H54 (cell line): ENCODE measurements around the gene RSPH3.

Experiments used
- DNase-seq: peaks from one replicate; pipeline ENCODE4 v3.0.0; 2011; ENCODE audit warnings: low spot score, mixed read lengths; ENCODE audit not compliant: insufficient read length
- FAIRE-seq: peaks from 3 replicates; lab custom pipeline; 2011; peaks lifted over from hg19 to GRCh38; lab: Jason Lieb, UNC
- POLR2A ChIP-seq: IDR thresholded peaks from 2 replicates; pipeline ENCODE4 v1.6.1; 2011; ENCODE audit warnings: low read depth, mild to moderate bottlenecking, low read length

Gene RSPH3

DNA sequence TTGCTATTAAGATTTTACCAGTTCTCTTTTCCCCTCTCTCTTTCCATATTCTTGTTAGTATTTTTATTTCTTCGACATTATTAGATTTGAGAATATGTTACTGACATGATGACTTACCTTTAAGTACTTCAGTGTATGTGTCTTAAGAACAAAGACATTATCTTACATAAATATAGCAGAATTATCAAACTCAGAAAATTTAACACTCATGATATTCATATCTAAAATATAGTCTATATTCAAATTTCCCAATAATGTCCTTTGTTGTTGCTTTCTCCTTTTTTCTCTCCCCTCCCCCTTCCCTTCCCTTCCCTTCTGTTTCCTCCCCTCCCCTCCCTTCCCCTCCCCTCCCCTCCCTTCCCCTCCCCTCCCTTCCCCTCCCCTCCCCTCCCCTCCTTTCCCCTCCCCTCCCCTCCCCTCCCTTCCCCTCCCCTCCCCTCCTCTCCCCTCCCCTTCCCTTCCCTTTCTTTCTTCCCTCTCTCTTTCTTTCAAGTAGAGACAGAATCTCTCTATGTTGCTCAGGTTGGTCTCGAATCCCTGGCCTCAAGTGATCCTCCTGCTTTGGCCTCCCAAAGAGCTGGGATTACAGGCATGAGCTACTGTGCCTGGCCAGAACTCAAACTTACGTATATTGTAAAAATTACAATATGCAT lies 56.5 kb downstream of the RSPH3 start:
- FAIRE-seq (no peak), DNase-seq (no peak)
- no peak for TF ChIP-seq POLR2A

DNA sequence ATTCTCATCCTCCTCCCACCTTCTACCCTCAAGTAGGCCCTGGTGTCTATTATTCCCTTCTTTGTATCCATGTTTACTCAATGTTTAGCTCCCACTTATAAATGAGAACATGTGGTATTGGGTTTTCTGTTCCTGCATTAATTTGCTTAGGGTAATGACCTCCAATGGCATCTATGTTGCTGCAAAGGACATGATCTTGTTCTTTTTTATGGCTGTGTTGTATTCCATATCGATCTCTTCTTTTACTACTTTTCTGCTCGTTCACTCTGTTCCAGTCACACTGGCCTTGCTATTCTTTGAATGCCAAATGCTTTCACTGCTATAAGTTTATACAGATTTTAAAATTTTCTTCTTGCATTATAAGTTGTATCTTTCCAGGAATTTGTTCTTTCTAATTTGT lies 57.7 kb downstream of the RSPH3 start:
- FAIRE-seq (no peak), DNase-seq (no peak)
- no peak for TF ChIP-seq POLR2A

DNA sequence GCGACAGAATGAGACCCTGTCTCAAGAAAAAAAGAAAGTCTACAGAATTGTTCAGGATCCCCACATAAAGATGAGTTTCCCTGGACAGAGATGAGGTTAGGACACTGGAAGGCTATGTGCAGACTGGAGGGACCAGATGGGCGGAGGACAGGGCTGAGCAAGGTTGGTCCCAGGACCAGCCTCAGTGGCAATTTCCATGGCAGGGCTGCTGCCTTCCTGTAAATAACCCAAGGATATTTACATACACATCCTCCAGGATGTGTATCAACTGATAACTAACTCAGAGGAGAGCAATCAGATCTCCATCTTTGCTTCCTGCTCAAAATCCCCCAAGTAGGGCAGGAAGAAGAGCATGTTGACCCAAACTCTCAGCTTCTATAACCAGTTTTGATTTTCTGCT lies 58.8 kb downstream of the RSPH3 start:
- no peak for DNase-seq
- no peak for FAIRE-seq
- no peak for TF ChIP-seq POLR2A

DNA sequence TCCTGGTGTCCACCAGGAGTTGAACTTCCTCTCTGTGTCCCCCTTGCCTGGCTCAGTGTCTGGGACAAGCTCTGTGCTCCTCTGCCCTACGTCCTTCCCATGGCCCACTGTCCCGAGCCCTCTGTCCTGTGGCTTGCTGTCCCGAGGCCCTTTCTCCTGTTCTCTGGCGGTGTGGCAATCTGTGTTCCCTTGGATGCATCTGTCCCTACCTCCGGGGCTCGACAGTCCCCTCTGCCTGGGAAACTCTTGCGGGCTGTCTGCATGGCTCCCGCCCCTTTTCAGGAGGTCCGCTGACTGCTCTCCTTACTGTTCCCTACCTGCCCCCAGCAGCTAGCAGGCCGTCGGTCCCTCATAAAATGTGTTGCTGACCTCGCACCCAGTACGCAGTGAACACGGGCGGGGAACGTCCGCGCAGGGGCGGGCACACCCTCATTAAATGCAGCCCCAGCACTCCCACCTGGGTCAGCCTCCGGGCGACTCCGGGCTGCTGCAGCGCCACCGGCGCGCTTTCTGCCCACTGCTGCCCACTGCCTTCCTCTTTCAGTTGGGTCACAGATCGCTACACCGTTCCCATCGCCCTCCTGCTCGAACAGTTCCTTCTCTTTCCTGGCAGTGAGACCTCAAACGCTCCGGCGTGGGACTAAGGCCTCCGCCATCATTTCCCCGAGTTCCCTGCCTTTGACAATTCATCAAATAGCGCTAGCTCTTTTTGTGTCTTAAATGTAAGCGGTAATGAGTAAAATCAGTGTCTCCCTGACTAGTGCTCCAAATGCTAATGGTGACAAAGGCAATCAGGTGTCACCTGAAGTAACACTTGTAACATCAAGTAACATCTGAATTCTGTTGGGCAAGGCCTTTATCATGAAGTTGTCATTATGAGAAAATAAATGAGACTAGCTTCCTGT lies 60.5 kb downstream of the RSPH3 start:
- TF ChIP-seq POLR2A: no peak
- FAIRE-seq (no peak), DNase-seq (no peak)

DNA sequence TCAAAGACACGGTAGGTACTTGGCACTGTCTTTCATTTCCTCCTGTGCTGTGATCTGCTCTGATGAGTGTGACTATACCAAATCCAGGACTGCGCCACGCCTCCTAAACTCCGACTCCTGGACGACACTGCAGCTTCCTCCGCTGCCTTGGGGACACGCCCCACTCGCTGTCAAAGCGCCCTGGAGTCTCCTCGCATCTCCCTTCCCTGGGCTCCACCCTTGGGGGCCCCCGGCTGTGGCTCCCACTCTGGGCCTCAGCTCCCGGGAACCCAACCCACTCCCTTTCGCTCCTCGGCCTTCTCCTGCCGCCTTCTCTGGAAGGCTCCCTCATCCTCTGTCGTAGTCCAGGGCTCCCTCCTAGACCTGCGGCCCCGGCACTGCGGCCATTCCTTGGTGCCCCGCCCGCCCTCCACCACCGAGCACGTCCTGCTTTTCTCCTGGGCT lies 61.2 kb downstream of the RSPH3 start:
- DNase-seq (no peak), FAIRE-seq (no peak)
- no peak for TF ChIP-seq POLR2A

DNA sequence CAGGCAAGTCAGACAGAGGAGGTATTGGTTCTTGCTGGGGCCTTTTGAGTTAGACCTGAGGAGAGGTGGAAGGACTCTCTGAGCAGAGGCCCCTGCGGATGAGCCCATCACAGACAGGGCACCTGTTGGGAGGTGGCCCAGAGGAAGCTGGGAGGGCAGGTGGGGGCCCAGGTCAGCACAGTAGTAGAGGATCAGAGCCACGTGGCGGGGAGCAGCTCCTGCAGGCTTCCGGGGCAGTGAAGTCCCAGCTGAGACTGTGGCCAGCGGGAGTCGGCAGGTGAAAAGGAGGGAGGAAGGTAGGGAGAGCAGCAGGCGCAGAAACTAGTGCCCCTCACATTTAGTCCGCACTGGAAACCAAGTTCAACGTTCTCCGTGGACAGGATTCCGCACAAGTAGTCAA lies 61.8 kb downstream of the RSPH3 start:
- DNase-seq: no peak
- no peak for FAIRE-seq
- TF ChIP-seq POLR2A: no peak

DNA sequence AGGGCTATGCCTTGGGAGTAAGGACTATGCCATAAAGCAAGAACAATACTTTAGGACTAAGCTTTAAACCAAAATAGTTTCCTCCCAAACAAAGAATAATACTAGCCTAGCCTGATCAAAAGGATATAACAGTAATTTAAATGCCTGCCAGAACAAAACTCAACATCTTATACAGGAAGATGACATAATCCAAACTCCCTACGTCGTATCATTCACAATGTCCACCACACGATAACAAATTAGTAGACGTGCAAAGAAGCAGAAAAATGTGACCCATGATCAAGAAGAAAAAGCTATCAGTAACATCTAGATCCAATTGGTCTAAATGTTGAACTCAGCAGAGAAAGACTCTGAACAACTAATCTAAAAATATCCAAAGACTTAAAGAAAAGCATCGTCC lies 65.8 kb downstream of the RSPH3 start:
- FAIRE-seq (no peak), DNase-seq (no peak)
- no peak for TF ChIP-seq POLR2A

DNA sequence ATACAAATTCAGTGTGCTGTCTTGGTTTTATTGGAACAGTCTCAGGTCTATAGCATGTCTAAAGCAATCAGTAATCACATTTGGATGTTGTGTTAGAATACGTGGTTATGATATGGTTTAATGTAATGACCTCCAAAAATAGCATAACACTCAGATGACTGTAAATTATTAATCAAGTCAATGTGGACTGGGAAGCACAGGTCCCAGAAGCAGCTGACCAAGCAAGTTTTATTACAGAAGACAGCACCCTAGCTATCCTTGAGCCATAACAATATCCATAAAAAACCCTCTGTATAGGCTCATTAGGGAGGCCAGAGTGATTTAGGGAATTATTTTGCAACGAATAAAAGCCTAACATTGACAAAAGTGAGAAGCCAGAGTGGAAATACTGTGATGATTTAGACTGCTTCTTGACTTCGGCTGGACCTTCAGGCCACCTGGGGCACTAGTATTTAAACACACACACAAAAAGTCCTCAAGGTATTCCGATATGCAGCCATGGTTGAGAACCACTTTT lies 66.9 kb downstream of the RSPH3 start:
- TF ChIP-seq POLR2A: no peak
- no peak for FAIRE-seq
- DNase-seq: no peak

DNA sequence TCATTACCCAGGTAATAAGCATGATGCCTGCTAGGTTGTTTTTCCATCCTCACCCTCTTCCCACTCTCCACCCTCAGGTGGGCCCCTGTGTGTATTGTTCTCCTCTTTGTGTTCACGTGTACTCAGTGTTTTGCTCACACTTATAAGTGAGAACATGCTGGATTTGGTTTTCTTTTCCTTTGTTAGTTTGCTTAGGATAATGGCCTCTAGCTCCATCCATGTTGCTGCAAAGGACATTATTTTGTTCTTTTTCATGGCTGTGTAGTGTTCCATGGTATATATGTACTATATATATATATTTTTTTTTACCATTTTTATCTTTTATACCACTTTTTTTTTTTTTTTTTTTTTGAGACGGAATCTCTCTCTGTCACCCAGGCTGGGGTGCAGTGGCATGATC lies 71.9 kb downstream of the RSPH3 start:
- TF ChIP-seq POLR2A: no peak
- no peak for DNase-seq
- FAIRE-seq: no peak

DNA sequence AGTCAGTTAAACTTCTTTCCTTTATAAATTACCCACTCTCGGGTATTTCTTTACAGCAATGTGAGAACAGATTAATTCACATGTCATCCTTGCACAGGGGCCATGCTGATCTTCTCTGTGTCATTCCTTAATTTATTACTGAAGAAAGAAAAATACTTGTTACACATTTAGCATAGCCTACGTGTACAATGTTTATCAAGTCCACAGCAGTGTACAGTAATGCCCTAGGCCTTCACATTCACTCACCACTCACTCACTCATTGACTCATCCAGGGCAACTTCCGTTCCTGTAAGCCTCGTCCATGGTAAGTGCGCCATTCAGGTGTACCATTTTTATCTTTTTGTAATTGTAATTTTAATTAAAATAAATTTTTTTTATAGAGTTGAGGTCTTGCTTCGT lies 73.6 kb downstream of the RSPH3 start:
- FAIRE-seq (no peak), DNase-seq (no peak)
- TF ChIP-seq POLR2A: no peak

DNA sequence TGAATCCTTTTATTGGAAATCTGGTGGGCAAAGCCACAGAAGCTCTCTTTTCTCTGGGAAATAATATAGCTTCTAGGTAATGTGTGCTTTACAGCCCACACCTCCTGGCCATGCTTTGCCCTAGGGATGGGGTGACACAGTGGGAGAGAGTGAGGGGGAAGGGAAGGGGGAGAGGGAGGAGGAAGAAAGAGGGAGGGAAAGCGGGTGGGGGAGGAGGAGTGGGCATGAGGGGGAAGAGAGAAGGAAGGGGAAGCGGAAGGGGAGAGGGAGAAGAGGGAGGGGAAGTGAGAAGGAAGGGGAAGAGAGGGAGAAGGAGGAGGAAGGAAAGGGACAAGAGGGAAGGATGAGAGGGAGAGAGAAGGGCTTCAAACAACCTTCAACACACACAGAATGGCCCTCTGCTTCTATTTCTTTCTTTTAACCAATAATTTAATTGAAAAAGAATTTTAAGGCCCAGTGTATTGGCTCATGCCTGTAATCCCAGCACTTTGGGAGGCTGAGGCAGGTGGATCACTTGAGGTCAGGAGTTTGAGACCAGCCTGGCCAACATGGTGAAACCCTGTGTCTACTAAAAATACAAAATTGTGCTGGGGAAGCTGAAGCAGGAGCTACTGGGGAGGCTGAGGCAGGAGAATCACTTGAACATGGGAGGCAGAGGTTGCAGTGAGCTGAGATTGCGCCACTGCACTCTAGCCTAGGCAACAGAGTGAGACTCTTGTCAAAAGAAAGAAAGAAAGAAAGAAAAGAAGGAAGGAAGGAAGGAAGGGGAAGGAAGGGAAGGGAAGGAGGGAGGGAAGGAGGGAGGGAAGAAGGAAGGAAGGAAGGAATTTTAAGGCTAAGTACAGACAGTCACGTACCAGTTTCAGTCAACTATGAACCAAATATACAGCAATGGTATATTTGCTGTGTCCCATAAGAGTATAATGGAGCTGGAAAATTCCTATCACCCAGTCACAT lies 75.2 kb downstream of the RSPH3 start:
- no peak for DNase-seq
- TF ChIP-seq POLR2A: no peak
- no peak for FAIRE-seq

DNA sequence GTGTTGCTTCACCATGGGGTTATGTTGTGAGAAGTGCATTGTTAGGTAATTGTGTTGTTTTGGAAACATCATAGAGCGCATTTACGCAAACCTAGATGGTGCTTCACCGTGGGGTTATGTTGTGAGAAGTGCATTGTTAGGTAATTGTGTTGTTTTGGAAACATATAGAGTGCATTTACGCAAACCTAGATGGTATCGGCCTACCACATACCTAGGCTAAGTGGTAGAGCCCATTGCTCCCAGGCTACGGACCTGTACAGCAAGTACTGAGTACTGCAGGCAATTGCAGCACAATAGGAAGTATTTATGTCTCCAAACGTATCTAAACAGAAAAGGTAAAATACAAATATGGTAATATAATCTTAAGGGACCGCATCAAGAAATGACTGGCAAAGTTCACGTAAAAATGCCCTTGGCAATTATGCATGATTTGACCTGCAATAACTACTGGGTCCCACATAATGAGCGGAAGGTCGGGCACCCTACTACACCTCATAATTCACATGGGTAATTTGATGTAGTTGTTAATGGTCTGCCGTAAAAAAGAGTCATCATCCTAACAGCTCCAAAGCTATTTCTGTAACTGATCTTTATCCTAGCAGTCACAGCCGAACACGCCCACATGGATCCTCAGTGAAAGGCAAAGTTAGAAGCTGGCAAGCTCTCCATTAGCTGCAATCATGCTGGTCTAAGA lies 76.0 kb downstream of the RSPH3 start:
- TF ChIP-seq POLR2A: no peak
- FAIRE-seq (no peak), DNase-seq (no peak)
